NCI-H69 (cell line): ENCODE results near the gene TRIM56.
"Not testable (repeated sequence)": the region's sequence is repeated elsewhere in the genome, so short reads cannot be mapped to it uniquely, and the experiment has no call there.

Experiments
- DNase-seq: peaks from one replicate; lab custom pipeline; 2025; lab: John Stamatoyannopoulos, UW

Gene TRIM56, protein sequence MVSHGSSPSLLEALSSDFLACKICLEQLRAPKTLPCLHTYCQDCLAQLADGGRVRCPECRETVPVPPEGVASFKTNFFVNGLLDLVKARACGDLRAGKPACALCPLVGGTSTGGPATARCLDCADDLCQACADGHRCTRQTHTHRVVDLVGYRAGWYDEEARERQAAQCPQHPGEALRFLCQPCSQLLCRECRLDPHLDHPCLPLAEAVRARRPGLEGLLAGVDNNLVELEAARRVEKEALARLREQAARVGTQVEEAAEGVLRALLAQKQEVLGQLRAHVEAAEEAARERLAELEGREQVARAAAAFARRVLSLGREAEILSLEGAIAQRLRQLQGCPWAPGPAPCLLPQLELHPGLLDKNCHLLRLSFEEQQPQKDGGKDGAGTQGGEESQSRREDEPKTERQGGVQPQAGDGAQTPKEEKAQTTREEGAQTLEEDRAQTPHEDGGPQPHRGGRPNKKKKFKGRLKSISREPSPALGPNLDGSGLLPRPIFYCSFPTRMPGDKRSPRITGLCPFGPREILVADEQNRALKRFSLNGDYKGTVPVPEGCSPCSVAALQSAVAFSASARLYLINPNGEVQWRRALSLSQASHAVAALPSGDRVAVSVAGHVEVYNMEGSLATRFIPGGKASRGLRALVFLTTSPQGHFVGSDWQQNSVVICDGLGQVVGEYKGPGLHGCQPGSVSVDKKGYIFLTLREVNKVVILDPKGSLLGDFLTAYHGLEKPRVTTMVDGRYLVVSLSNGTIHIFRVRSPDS

DNA sequence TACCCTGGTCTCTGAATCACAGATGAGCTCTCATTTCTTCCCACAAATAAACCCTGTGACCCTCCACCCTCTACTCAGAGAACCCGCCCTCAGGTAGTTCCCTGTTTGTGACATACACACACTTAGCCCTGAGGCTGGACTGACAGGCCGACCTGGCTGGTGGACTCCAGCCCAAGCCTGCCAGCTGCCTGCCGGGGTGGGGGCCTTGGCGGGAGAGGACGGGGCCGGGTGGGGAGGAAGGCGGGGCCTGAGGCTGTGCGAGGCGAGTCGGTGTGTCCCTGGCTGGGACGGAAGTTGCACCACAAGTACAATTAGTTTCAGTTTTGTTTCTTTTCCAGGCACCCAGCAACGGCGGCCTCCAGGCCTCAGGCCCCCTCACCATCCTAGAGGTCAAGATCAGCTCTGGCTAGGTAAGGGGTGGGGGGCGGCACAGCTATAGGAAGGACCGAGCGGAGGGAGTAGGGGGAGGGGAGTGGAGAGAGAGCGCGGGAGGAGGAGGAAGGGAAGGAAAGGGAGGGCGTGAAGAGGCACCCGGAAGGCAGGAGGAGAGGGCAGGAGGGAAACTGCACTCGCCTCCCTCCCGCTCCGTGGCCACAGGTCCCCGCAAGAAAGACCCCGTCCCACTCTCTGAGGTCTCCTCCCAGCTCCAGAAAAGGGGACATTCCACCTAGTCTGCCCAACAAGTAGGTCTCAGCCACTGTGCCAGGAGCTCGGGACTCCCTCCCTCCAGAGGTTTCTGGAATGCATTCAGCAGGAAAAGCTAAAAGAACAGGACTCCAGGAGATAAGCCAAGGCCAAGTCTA, at the start of gene TRIM56:
Gene TRIM56 (plus strand): TSS at position 320 of the 803 bp plus-strand sequence. CDS start 1,832 bp downstream, outside the sequence.
- peak; percentile 90 for DNase-seq

DNA sequence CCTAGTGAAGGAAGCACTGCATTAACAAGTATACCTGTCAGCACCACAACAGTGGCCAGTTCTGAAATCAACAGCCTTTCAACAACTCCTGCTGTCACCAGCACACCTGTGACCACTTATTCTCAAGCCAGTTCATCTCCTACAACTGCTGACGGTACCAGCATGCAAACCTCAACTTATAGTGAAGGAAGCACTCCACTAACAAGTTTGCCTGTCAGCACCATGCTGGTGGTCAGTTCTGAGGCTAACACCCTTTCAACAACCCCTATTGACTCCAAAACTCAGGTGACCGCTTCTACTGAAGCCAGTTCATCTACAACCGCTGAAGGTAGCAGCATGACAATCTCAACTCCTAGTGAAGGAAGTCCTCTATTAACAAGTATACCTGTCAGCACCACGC, 49.3 kb upstream of the TRIM56 start:
- DNase-seq, result no peak

DNA sequence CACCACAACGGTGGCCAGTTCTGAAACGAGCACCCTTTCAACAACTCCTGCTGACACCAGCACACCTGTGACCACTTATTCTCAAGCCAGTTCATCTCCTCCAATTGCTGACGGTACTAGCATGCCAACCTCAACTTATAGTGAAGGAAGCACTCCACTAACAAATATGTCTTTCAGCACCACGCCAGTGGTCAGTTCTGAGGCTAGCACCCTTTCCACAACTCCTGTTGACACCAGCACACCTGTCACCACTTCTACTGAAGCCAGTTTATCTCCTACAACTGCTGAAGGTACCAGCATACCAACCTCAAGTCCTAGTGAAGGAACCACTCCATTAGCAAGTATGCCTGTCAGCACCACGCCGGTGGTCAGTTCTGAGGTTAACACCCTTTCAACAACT, 44.0 kb upstream of the TRIM56 start:
- not testable (repeated sequence) for DNase-seq

DNA sequence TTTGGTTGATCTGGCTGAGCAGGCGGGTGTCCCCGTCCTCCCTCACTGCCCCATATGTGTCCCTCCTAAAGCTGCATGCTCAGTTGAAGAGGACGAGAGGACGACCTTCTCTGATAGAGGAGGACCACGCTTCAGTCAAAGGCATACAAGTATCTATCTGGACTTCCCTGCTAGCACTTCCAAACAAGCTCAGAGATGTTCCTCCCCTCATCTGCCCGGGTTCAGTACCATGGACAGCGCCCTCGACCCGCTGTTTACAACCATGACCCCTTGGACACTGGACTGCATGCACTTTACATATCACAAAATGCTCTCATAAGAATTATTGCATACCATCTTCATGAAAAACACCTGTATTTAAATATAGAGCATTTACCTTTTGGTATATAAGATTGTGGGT, 26.9 kb upstream of the TRIM56 start:
- DNase-seq, result no peak

DNA sequence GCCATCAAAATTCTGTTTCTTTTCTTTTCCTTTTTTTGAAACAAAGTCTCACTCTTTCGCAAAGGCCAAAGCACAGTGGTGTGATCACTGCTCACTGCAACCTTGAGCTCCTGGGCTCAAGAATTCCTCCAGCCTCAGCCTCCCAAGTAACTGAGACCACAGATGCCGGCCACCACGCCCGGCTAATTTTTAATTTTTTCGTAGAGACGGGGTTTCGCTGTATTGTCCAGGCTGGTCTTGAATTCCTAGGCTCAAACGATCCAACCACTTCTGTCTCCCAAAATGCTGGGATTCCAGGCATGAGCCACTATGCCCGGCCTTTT, 25.7 kb upstream of the TRIM56 start:
- no peak for DNase-seq

DNA sequence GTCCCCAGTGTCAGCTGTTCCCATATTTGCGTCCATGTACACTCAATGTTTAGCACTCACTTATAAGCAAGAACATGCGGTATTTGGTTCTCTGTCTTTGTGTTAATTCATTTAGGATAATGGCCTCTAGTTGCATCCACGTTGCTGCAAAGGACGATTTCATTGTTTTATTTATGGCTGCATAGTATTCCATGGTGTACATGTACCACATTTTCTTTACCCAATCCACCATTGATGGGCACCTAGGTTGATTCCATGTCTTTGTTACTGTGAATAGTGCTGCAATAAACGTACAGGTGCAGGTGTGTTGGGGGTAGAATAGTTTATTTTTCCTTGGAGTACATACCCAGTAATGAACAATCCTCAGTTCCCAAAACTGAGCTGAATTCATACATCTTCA, 24.3 kb upstream of the TRIM56 start:
- no peak for DNase-seq

DNA sequence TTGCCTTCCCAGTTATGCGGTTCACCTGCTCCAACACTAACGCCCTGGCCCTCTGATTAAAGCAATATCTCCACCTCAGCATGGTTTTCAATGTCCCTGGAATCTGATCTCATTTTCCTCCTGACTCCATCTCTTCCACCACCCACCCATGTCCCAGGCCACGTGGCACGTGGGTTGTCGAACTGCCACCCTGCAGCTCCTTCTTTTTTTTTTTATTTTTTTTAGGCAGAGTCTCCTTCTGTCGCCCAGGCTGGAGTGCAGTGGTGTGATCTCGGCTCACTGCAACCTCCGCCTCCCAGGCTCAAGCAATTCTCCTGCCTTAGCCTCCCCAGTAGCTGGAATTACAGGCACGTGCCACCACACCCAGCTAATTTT, 21.1 kb upstream of the TRIM56 start:
- DNase-seq, result not testable (repeated sequence)

DNA sequence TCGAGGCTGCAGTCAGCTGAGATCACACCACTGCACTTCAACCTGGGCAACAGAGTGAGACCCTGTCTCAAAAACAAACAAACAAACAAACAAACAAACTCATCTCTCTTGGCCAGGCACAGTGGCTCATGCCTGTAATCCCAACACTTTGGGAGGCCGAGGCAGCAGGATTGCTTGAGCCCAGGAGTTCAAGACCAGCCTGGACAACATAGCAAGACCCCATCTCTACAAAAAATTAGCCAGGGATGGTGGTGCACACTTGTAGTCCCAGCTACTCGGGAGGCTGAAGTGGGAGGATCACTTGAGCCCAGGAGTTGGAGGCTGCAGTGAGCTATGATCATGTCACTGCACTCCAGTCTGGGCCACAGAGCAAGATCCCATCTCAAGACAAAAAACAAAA, 20.1 kb upstream of the TRIM56 start:
- not testable (repeated sequence) for DNase-seq

DNA sequence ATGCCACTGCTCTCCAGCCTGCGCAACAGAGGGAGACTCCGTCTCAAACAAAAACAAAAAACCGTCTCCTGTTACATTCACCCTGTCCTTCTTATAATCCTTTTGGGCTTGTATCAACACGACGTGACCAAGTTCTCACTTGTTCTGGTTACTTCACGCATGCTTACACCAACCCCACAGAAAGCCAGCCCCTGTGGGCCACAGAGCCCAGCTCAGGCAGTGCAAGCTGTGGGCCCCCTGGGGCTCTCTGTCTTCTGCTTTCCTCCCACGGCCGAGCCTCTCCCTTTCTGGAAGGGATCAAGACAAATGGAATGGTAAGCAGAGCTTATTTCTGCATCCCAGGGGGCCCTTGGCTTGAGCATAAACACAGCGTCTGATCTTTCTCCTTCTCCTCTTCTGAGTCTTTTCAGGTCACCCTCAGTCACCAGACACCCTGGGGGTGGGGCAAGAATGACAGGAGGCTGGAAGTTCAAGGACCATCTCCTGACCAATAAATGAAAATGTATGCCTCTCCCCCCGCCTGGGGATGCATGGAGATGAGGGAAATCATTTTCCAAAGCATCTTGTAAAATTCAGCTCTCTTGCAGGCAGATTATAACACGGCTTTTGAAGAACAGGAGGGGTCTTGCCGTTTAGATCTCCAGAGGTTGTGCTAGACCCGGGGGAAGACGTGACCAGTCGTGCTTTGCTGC, 19.0 kb upstream of the TRIM56 start:
- DNase-seq, result peak; percentile 19

DNA sequence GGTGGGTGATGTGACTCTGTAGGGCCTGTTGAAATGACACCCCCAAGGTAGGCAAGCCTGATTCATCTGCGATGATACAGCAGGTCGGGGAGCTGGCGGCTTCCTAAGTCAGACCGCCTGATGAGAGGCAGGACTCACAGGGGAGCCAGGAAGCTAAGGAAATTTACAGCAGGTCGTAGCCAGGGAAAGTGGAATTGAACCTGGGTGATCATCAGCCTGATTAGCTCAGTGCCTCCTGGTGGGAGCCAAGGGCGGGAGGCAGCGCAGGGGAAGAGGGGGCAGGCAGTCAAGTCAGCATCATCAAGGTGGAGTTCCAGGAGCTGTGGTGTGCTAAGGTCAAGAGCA, 18.5 kb upstream of the TRIM56 start:
- no peak for DNase-seq

DNA sequence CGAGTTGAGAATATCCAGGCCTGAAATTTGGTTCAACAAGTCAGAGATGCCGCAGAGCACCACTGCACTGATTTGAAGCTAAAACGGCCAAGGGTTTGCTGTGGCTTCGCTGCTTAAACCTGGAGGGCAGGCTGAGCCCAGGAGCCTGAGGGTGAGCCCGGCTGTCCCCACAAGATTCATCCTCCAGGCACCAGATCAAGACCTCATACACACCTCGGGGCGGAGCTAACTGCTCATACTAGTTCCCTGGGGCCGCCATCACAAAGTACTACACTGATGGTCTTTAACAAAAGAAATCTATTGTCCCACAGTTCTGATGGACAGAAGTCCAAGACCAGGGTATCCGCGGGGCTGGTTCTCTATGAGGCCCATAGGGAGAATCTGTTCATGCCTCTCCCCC, 16.9 kb upstream of the TRIM56 start:
- no peak for DNase-seq

DNA sequence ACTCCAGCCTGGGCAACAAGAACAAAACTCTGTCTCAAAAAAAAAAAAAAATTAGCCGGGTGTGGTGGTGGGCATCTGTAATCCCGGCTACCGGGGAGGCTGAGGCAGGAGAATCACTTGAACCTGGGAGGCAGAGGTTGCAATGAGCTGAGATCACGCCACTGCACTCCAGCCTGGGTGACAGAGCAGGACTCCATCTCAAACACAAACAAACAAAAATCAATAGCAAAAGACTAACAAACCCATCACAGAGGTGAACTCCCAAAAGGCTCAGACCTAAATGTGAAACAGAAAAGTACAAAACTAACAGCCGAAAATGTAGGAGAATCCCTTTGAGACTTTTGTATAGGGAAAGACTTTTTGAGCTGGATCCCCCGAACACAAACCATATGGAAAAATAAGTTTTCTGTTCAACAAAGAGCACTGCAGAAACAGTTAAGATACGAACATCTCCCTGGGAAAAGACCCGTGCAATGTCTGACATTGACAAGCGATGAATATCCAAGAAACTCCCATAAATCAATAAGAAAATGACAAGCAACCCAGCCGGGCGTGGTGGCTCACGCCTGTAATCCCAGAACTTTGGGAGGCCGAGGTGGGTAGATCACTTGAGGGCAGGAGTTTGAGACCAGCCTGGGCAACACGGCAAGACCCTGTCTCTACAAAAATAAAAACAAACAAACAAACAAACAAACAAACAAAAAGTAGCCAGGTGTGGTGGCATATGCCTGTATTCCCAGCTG, 13.7 kb upstream of the TRIM56 start:
- not testable (repeated sequence) for DNase-seq

DNA sequence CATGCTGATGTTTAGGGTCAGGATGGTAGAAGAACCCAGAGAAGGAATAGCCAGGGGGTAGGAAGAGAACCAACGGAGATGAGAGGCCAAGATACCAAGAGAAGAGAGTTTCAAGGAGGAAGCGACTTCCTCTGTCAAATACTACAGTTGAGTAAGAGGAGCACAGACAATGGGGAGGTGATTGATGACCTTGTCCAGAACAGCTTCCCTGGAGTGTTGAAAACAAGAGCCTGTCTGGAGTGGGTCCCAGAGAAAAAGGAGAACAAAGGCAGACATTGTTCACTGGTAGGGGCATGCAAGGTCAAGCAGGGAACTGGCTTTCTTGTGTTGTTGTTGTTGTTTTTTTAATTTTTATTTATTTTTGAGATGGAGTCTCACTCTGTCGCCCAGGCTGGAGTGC, 9.6 kb upstream of the TRIM56 start:
- DNase-seq, result no peak

DNA sequence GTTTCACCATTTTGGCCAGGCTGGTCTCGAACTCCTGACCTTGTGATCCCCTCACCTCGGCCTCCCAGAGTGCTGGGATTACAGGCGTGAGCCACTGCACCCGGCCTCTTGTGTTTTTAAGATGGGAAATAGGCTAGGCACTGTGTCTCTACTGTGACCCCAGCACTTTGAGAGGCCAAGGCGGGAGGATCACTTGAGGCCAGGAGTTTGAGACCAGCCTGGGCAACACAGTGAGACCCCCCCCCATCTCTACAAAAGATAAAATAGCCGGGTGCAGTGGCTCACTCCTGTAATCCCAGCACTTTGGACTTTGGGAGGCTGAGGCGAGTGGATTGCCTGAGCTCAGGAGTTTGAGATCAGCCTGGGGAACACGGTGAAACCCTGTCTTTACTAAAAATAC, 9.1 kb upstream of the TRIM56 start:
- not testable (repeated sequence) for DNase-seq

DNA sequence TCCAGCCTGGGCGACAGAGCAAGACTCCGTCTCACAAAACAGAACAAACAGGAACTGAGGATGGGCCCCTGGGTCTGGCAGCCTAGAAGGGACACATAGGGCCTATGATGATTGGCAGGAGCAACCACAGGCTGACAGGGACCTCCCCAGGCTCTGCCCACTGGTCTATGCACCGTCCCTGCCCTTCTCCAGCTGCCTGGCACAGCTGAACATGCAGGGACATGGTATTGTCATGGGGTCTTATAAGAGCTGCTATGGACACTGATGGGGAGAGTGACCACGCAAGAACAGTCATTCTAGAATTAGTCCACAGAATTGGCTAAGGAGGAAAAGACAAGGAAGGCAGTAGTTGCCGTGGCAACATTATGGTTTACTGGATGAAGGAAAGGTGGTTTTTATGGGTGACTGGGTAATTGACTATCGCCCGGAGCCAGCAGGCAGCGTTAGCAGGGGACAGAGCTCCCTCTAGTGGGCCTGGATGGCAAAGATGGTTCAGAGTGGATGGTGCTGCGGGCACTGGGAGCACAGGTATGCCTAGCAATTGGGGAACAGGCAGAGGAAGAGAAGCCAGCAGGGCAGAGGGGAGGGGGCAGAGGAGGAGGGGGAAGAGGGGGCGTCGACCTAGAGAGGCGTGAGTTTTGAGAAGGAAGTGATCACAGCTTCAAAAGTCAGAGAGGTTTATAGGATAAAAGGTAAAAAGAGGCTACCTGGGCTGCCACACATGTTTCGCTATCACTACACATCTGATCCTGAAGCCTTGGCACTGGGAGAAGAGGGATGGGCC, 7.8 kb upstream of the TRIM56 start:
- peak; percentile 80 for DNase-seq

DNA sequence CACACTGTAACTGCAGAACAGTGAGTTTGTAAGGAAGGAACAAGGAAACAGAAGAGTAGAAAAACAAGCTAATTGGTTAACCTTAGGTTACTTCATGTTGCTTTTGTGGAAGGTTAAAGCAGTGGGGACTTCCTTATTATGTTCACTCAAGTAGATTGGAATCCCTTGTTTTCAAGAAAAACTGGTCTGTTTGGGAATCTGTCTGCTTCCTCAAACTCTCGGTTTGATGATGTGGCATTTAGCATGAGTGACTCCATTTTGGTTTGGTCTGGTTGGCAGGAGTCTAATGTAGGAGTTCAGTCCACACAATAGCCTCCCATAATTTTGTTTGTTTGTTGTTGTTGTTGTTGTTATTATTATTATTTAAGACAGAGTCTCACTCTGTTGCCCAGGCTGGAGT, 3.8 kb upstream of the TRIM56 start:
- DNase-seq, result no peak

DNA sequence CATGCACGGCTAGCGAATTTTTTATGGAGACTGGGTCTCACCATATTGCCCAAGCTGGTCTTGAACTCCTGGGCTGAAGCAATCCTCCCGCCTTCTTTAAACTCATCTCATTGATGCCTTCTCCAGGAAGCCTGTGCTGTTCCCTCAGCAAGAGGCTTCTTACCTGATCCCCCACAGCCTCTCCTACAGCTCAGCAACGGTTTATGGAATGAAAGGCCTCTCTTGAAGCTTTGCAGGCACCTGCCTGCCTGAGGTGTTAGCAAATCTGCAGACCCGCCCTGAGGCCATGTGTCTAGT, 468 bp upstream of the TRIM56 start:
- no peak for DNase-seq

DNA sequence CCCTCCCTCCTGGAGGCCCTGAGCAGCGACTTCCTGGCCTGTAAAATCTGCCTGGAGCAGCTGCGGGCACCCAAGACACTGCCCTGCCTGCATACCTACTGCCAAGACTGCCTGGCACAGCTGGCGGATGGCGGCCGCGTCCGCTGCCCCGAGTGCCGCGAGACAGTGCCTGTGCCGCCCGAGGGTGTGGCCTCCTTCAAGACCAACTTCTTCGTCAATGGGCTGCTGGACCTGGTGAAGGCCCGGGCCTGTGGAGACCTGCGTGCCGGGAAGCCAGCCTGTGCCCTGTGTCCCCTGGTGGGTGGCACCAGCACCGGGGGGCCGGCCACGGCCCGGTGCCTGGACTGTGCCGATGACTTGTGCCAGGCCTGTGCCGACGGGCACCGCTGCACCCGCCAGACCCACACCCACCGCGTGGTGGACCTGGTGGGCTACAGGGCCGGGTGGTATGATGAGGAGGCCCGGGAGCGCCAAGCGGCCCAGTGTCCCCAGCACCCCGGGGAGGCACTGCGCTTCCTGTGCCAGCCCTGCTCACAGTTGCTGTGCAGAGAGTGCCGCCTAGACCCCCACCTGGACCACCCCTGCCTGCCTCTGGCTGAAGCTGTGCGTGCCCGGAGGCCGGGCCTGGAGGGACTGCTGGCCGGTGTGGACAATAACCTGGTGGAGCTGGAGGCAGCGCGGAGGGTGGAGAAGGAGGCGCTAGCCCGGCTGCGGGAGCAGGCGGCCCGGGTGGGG, 2.2 kb downstream of the TRIM56 start:
- no peak for DNase-seq

DNA sequence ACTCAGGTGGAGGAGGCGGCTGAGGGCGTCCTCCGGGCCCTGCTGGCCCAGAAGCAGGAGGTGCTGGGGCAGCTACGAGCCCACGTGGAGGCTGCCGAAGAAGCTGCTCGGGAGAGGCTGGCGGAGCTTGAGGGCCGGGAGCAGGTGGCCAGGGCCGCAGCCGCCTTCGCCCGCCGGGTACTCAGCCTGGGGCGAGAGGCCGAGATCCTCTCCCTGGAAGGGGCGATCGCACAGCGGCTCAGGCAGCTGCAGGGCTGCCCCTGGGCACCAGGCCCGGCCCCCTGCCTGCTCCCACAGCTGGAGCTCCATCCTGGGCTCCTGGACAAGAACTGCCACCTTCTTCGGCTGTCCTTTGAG, 2.8 kb downstream of the TRIM56 start:
- DNase-seq, result no peak

DNA sequence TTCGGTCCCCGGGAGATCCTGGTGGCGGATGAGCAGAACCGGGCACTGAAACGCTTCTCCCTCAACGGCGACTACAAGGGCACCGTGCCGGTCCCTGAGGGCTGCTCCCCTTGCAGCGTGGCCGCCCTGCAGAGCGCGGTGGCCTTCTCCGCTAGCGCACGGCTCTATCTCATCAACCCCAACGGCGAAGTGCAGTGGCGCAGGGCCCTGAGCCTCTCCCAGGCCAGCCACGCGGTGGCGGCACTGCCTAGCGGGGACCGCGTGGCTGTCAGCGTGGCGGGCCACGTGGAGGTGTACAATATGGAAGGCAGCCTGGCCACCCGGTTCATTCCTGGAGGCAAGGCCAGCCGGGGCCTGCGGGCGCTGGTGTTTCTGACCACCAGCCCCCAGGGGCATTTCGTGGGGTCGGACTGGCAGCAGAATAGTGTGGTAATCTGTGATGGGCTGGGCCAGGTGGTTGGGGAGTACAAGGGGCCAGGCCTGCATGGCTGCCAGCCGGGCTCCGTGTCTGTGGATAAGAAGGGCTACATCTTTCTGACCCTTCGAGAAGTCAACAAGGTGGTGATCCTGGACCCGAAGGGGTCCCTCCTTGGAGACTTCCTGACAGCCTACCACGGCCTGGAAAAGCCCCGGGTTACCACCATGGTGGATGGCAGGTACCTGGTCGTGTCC, 3.7 kb downstream of the TRIM56 start:
- no peak for DNase-seq
